ENCODE measurements around the gene SPACA6. TPM values are rescaled to one million over a fixed set of nuclear protein-coding genes. Genes with fewer than 3 reads are reported as not detected.
A peak's percentile ranks its signal among the peaks of the same experiment; 100 is the strongest.
"Not testable (repeated sequence)": the region's sequence is repeated elsewhere in the genome, so short reads cannot be mapped to it uniquely, and the experiment has no call there.

SPACA6 gene, protein sequence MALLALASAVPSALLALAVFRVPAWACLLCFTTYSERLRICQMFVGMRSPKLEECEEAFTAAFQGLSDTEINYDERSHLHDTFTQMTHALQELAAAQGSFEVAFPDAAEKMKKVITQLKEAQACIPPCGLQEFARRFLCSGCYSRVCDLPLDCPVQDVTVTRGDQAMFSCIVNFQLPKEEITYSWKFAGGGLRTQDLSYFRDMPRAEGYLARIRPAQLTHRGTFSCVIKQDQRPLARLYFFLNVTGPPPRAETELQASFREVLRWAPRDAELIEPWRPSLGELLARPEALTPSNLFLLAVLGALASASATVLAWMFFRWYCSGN
- 10.9 TPM for polyA plus RNA-seq
- long read RNA-seq, donor 1: 0 reads
- long read RNA-seq, donor 2: 0 reads
- long read RNA-seq, donor 3, partial matches to known transcripts: 0 of 1 reads
- long read RNA-seq, donor 3, other reads (novel, unspliced or antisense): 0 of 1 reads
- long read RNA-seq, donor 4: 0 reads
- long read RNA-seq, donor 5, partial matches to known transcripts: 0 of 1 reads
- long read RNA-seq, donor 5, other reads (novel, unspliced or antisense): 0 of 1 reads
- long read RNA-seq, donor 6, partial matches to known transcripts: 0 of 1 reads
- long read RNA-seq, donor 6, other reads (novel, unspliced or antisense): 0 of 1 reads
- long read RNA-seq, donor 7, partial matches to known transcripts: 0 of 1 reads
- long read RNA-seq, donor 7, other reads (novel, unspliced or antisense): 0 of 1 reads
- long read RNA-seq, donor 8, partial matches to known transcripts: 0 of 2 reads
- long read RNA-seq, donor 8, other reads (novel, unspliced or antisense): 0 of 2 reads
- long read RNA-seq, donor 9: 0 reads
- long read RNA-seq, donor 10, partial matches to known transcripts: 0 of 1 reads
- long read RNA-seq, donor 10, other reads (novel, unspliced or antisense): 0 of 1 reads
- long read RNA-seq, donor 11: 0 reads

DNA sequence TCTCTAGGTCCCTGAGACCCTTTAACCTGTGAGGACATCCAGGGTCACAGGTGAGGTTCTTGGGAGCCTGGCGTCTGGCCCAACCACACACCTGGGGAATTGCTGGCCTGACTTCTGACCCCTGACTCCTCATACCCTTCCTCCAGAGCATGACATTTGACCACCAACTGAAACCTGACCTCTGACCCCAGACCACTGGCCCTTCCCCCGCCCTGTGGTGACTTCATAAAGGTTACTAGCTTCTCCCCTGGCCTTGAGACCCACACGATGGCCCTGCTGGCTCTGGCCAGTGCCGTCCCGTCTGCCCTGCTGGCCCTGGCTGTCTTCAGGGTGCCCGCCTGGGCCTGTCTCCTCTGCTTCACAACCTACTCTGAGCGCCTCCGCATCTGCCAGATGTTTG lies at the start of gene SPACA6:
Gene SPACA6, plus strand, starts transcription at position 71 of the 400 bp plus-strand sequence. Its CDS starts 197 bp downstream, at position 268.
- WGBS (ENCODE audit: insufficient coverage, low lambda C conversion rate): no CpG with 5 or more reads among the region's 8 CpGs
- no peaks in the 10 kb centered on the region for H3K27me3 ChIP-seq (ENCODE audit: control insufficient read depth, insufficient read depth, low read length)
- H3K27ac ChIP-seq (ENCODE audit: low read length): no peak within 1 kb of the TSS
- H3K4me3 ChIP-seq (ENCODE audit: low read length): no peak within 1 kb of the TSS
- H3K4me1 ChIP-seq (ENCODE audit: control insufficient read depth, insufficient read depth, low read length): peaks cover 5% of the 10 kb centered on the region
- H3K9me3 ChIP-seq (ENCODE audit: control insufficient read depth, low read depth, low read length): no peaks in the 10 kb centered on the region
- DNase-seq: no peak
- H3K36me3 ChIP-seq (ENCODE audit: control insufficient read depth, insufficient read depth, low read length): peaks cover 35% of the 10 kb centered on the region

DNA sequence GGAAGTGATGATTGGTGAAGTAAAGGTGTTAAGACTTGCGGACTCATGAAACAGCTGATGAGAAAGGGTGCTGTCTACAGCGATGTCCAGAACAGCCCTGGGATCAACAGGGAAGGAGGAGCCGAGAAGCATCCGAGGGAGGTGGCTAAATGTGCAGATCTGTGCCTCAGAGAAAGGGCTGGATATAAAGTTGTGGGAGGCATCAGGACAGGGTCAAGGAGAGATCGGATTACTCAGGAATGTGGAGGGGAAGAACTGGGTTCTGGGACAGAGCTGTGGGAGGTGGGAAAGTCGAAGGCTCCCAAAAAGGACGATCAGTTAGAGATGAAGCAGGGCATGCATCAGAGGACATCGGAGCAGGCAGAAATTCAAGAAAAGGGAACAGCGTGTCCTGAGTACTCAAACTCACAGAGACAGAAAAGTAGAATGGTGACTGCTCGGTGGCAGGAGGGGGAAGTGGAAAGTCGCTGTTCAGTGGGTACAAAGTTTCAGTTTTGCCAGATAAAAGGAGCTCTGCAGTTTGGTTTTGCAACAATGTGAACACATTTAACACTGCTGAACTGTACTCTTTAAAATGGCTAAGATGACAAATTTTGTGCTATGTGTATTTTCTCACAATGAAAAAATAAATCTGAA lies 48.4 kb upstream of the SPACA6 start:
- DNase-seq: no peak
- no peak overlapping the region for H3K27ac ChIP-seq (ENCODE audit: low read length)
- no peaks in the 10 kb centered on the region for H3K36me3 ChIP-seq (ENCODE audit: control insufficient read depth, insufficient read depth, low read length)
- 18% methylated on average over 3 of the region's 11 CpGs for WGBS (ENCODE audit: insufficient coverage, low lambda C conversion rate)
- H3K9me3 ChIP-seq (ENCODE audit: control insufficient read depth, low read depth, low read length): no peaks in the 10 kb centered on the region
- no peaks in the 10 kb centered on the region for H3K4me1 ChIP-seq (ENCODE audit: control insufficient read depth, insufficient read depth, low read length)
- H3K4me3 ChIP-seq (ENCODE audit: low read length): no peak overlapping the region
- no peaks in the 10 kb centered on the region for H3K27me3 ChIP-seq (ENCODE audit: control insufficient read depth, insufficient read depth, low read length)

DNA sequence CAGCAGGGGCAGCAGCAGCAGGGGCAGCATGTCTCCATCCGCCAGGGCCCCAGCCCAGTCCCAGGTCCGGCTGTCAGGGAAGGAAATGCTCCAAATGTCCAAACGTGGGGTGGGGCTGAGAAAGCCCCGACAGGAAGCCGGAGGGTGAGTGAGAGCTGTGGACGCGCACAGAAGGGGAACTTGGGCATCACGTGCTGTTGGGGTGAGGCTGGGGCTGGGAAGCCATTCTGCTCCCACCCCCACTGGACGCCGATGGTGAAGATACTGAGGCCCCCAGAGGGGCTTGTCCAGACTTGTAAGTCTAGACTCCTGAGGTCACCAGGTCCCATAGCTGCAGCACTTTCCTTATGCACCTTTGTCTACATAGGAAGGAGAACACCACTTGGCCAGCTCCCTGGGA lies 46.4 kb upstream of the SPACA6 start, which contains the start of gene SIGLEC14:
Gene SIGLEC14, minus strand, starts transcription at position 96 of the 400 bp plus-strand sequence. Its CDS starts 66 bp downstream, at position 30.
- no CpG with 5 or more reads among the region's 10 CpGs for WGBS (ENCODE audit: insufficient coverage, low lambda C conversion rate)
- H3K4me3 ChIP-seq (ENCODE audit: low read length); DNase-seq; H3K4me1 ChIP-seq (ENCODE audit: control insufficient read depth, insufficient read depth, low read length); H3K27ac ChIP-seq (ENCODE audit: low read length); H3K36me3 ChIP-seq (ENCODE audit: control insufficient read depth, insufficient read depth, low read length); H3K9me3 ChIP-seq (ENCODE audit: control insufficient read depth, low read depth, low read length); H3K27me3 ChIP-seq (ENCODE audit: control insufficient read depth, insufficient read depth, low read length): not testable (repeated sequence)

DNA sequence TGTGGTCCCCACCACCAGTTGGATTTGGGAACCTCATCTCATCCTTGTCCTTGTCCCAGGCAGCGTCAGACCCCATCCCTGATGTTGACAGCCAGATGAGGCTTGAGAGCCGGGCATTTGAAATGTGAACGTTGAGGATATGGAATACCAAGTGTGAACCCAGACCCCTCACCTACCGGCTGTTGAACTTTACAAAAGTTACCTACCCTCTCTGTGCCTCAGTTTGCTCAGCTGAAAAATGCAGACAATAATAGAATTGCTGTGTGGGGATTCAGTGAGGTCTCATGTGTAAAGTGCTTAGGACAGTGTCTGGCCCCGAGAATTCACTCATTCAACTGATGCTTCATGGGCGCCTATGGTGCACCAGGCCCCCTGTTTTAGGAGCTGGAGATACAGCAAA lies 45.8 kb upstream of the SPACA6 start:
- Histone ChIP-seq H3K27ac (ENCODE audit: low read length) (no peak overlapping the region), H3K4me1 (ENCODE audit: control insufficient read depth, insufficient read depth, low read length) (no peaks in the 10 kb centered on the region), H3K27me3 (ENCODE audit: control insufficient read depth, insufficient read depth, low read length) (no peaks in the 10 kb centered on the region), H3K4me3 (ENCODE audit: low read length) (no peak overlapping the region), H3K9me3 (ENCODE audit: control insufficient read depth, low read depth, low read length) (no peaks in the 10 kb centered on the region), H3K36me3 (ENCODE audit: control insufficient read depth, insufficient read depth, low read length) (no peaks in the 10 kb centered on the region)
- no CpG with 5 or more reads among the region's 6 CpGs for WGBS (ENCODE audit: insufficient coverage, low lambda C conversion rate)
- no peak for DNase-seq

DNA sequence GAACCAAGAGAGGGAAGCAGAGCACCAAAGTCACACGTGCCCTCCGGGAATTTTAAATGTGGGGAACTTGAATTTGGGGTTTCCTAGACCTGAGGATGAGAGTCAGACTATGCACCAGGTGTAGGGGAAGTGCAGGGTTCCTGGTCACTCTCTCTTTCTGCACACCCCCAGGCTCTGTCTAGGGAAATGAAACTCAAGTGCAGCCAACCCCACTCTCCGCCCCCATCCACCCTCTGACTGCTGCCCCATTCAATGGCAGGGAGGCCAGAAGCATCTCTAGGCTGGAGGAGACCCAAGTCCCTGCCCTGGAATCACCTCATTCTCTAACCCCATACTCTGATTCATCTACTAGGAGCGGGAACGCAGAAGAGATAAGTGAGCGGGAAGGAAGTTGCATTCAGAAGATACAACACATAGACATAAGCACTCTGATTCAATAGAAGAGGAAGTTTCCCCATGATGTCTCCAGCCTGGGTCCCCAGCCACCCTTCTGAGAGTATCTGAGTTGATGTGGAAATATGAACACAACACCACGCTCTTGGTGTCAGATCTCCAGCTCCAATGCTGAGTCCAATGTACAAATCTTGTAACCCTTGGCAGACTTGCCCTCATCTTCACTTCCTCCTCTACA lies 41.8 kb upstream of the SPACA6 start:
- Histone ChIP-seq H3K27ac (ENCODE audit: low read length) (no peak overlapping the region), H3K36me3 (ENCODE audit: control insufficient read depth, insufficient read depth, low read length) (no peaks in the 10 kb centered on the region), H3K4me3 (ENCODE audit: low read length) (no peak overlapping the region), H3K4me1 (ENCODE audit: control insufficient read depth, insufficient read depth, low read length) (no peaks in the 10 kb centered on the region), H3K27me3 (ENCODE audit: control insufficient read depth, insufficient read depth, low read length) (no peaks in the 10 kb centered on the region), H3K9me3 (ENCODE audit: control insufficient read depth, low read depth, low read length) (no peaks in the 10 kb centered on the region)
- no CpG with 5 or more reads among the region's 7 CpGs for WGBS (ENCODE audit: insufficient coverage, low lambda C conversion rate)
- peak in 1 of 2 donors; percentile 4 for DNase-seq

DNA sequence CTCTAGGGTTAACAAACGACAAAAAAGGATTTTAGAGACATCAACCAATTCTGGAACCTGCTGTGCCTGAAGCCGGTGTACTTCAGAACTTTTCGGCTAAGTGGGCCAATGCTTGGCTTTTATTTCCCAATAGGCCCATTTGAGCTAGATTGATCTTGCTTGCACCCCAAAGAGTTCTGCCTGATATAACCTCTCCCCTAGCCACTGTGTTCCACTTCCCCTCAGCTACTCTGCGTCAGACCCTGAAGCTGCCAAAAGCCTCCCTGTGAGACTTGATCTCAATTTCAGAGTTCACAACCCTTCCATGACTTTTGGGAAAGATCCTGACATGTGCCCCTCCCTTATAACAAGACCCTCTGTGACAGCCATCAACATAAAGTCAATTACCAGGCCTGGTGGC lies 40.9 kb upstream of the SPACA6 start:
- Histone ChIP-seq H3K9me3 (ENCODE audit: control insufficient read depth, low read depth, low read length) (no peaks in the 10 kb centered on the region), H3K4me3 (ENCODE audit: low read length) (no peak overlapping the region), H3K4me1 (ENCODE audit: control insufficient read depth, insufficient read depth, low read length) (no peaks in the 10 kb centered on the region), H3K27me3 (ENCODE audit: control insufficient read depth, insufficient read depth, low read length) (no peaks in the 10 kb centered on the region), H3K27ac (ENCODE audit: low read length) (no peak overlapping the region), H3K36me3 (ENCODE audit: control insufficient read depth, insufficient read depth, low read length) (no peaks in the 10 kb centered on the region)
- DNase-seq: no peak
- no CpG with 5 or more reads among the region's 4 CpGs for WGBS (ENCODE audit: insufficient coverage, low lambda C conversion rate)

DNA sequence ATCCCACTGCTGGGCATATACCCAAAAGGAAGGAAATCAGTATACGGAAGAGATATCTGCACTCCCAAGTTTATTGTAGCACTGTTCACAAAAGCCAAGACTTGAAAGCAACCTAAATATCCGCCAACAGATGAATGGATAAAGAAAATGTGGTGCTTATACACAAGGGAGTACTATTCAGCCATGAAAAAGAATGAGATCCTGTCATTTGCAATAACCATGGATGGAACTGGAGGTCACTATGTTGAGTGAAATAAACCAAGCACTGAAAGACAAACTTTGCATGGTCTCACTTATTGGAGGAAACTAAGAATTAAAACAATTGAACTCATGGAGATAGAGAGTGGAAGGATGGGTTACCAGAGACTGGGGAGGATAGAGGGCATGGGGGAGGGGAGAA lies 40.0 kb upstream of the SPACA6 start:
- WGBS (ENCODE audit: insufficient coverage, low lambda C conversion rate): 29% methylated on average over 2 of the region's 2 CpGs
- Histone ChIP-seq H3K4me3 (ENCODE audit: low read length) (no peak overlapping the region), H3K36me3 (ENCODE audit: control insufficient read depth, insufficient read depth, low read length) (no peaks in the 10 kb centered on the region), H3K27me3 (ENCODE audit: control insufficient read depth, insufficient read depth, low read length) (no peaks in the 10 kb centered on the region), H3K27ac (ENCODE audit: low read length) (no peak overlapping the region), H3K9me3 (ENCODE audit: control insufficient read depth, low read depth, low read length) (no peaks in the 10 kb centered on the region), H3K4me1 (ENCODE audit: control insufficient read depth, insufficient read depth, low read length) (no peaks in the 10 kb centered on the region)
- DNase-seq: no peak

DNA sequence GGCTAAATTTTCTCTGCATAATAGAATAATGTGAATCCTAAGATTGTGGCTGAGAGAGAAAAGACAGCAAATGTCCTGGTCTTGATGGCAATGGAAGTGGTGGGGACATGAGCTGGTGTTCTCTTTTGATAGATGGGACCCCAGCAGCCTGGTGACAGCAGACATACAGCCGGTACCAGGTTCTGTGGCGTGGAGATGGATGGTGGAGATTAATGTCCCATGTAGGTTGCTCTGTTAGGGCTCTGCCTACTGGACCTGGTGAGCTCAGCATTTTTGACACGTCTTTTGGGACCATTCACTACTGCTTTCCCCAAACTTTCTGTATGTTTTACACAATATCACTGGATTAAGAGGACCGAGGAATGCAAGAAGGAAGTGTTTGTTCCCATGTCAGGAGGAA lies 38.3 kb upstream of the SPACA6 start:
- 83% methylated on average over 1 of the region's 4 CpGs for WGBS (ENCODE audit: insufficient coverage, low lambda C conversion rate)
- no peak overlapping the region for H3K4me3 ChIP-seq (ENCODE audit: low read length)

DNA sequence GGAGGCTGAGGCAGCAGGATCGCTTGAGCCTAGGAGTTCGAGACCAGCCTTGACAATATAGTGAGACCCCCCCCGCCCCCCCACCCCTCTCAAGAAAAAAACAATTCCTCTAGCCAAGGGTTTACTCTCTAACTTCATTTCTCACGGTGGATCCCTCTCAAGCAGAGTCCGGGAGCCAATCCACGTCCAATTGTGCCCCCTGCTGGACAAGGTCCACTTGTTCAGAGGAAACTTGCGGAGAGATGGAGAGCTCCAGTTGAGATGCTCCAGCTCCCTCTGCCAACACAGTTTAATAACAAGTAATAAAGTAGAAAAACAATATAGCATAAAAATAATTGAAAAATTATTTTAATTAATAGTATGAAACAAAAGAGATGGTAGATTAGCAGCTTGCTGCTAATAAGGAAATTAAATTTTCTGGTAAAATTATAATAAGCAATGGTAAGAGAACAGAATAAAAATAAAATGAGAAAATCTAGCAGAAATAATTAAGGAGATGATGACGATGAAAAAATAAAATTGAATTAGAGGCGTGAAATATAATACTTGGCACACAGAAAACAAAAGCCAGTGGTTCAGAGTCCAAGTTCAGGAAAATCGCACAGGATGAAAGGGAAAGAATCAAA lies 32.0 kb upstream of the SPACA6 start:
- peak; percentile 38 to 53 for DNase-seq
- Histone ChIP-seq H3K27ac (ENCODE audit: low read length) (no peak overlapping the region), H3K9me3 (ENCODE audit: control insufficient read depth, low read depth, low read length) (no peaks in the 10 kb centered on the region), H3K4me3 (ENCODE audit: low read length) (no peak overlapping the region), H3K27me3 (ENCODE audit: control insufficient read depth, insufficient read depth, low read length) (peaks cover 5% of the 10 kb centered on the region), H3K4me1 (ENCODE audit: control insufficient read depth, insufficient read depth, low read length) (no peaks in the 10 kb centered on the region), H3K36me3 (ENCODE audit: control insufficient read depth, insufficient read depth, low read length) (no peaks in the 10 kb centered on the region)
- 24% methylated on average over 5 of the region's 10 CpGs for WGBS (ENCODE audit: insufficient coverage, low lambda C conversion rate)

More for the DNA sequence above, 38.3 kb upstream of the SPACA6 start:
- DNase-seq: no peak
- Histone ChIP-seq H3K27ac (ENCODE audit: low read length) (no peak overlapping the region), H3K4me1 (ENCODE audit: control insufficient read depth, insufficient read depth, low read length) (no peaks in the 10 kb centered on the region), H3K27me3 (ENCODE audit: control insufficient read depth, insufficient read depth, low read length) (no peaks in the 10 kb centered on the region), H3K9me3 (ENCODE audit: control insufficient read depth, low read depth, low read length) (no peaks in the 10 kb centered on the region), H3K36me3 (ENCODE audit: control insufficient read depth, insufficient read depth, low read length) (no peaks in the 10 kb centered on the region)
